HepG2 (cell line): ENCODE measurements around the gene SLC38A1. TPM values are rescaled to one million over a fixed set of nuclear protein-coding genes. Genes with fewer than 3 reads are reported as not detected.

Source experiments
- CCDC6 ChIP-seq: sonication (generic); formaldehyde crosslinking; IDR thresholded peaks from 2 replicates; pipeline ENCODE4 v1.8.1; 2022; ENCODE audit warnings: mild to moderate bottlenecking, missing genetic modification reagents, moderate library complexity
- JARID2 ChIP-seq: sonication (generic); formaldehyde crosslinking; IDR thresholded peaks from 2 replicates; pipeline ENCODE4 v1.8.1; 2023; ENCODE audit warnings: missing genetic modification reagents, inconsistent platforms; ENCODE audit not compliant: insufficient replicate concordance
- KIAA2018 ChIP-seq: sonication (generic); formaldehyde crosslinking; IDR thresholded peaks from 2 replicates; pipeline ENCODE4 v1.5.0; 2020; ENCODE audit warnings: mild to moderate bottlenecking, missing genetic modification reagents, borderline replicate concordance
- MIER3 ChIP-seq: IDR thresholded peaks from 2 replicates; pipeline ENCODE4 v1.6.1; 2016; ENCODE audit warnings: missing compliant biosample characterization, borderline replicate concordance
- NR1H2 ChIP-seq: sonication (generic); formaldehyde crosslinking; IDR thresholded peaks from 2 replicates; pipeline ENCODE4 v1.8.1; 2022; ENCODE audit warnings: low read depth, missing genetic modification reagents, borderline replicate concordance
- POGK ChIP-seq: sonication (generic); formaldehyde crosslinking; conservative IDR thresholded peaks from 2 replicates; pipeline ENCODE4 v1.8.0; 2022; ENCODE audit warnings: mild to moderate bottlenecking, moderate library complexity, missing genetic modification reagents
- SMAD3 ChIP-seq: sonication (generic); formaldehyde crosslinking; IDR thresholded peaks from 2 replicates; pipeline ENCODE4 v1.4.0; 2020; ENCODE audit warnings: missing genetic modification reagents
- WIZ ChIP-seq: sonication (generic); formaldehyde crosslinking; IDR thresholded peaks from 2 replicates; pipeline ENCODE4 v1.5.1; 2020; ENCODE audit warnings: mild to moderate bottlenecking, missing genetic modification reagents
- ZEB1 ChIP-seq: IDR thresholded peaks from 2 replicates; pipeline ENCODE4 v1.6.1; 2012; ENCODE audit warnings: mild to moderate bottlenecking, low read depth, inconsistent platforms; ENCODE audit not compliant: insufficient replicate concordance
- ZHX1 ChIP-seq: sonication (generic); formaldehyde crosslinking; IDR thresholded peaks from 2 replicates; pipeline ENCODE4 v1.8.1; 2022; ENCODE audit warnings: low read depth, mild to moderate bottlenecking, missing genetic modification reagents
- ZNF484 ChIP-seq: sonication (generic); formaldehyde crosslinking; IDR thresholded peaks from 2 replicates; pipeline ENCODE4 v1.5.1; 2020; ENCODE audit warnings: mild to moderate bottlenecking, low read depth, missing genetic modification reagents, borderline replicate concordance
- ZNF513 ChIP-seq: sonication (generic); formaldehyde crosslinking; conservative IDR thresholded peaks from 2 replicates; pipeline ENCODE4 v1.5.0; 2020; ENCODE audit warnings: missing genetic modification reagents
- ZNF761 ChIP-seq: sonication (generic); formaldehyde crosslinking; conservative IDR thresholded peaks from 2 replicates; pipeline ENCODE4 v1.4.0; 2020; ENCODE audit warnings: mild to moderate bottlenecking, missing genetic modification reagents
- polyA plus RNA-seq, 8 experiments: library from polyadenylated mRNA; depleted of rRNA in 3 of 8; stranded (reverse) in 7 of 8; unstranded in 1 of 8; fragments of >200 nt; fragmentation: Illumina TruSeq in 4 of 8; extraction: Trizol in 4 of 8; gene quantifications; 2 replicates each; pipeline versions ENCODE4 v1.2.1 to v1.2.3, GENCODE V29; 2011 to 2016; ENCODE audit warnings: low read depth in 4 of 8, missing spikeins in 1 of 8, mixed read lengths in 1 of 8; ENCODE audit not compliant: insufficient read depth in 1 of 8
- total RNA-seq, 5 experiments: library from RNA; depleted of rRNA; stranded (reverse); fragments of >200 nt; fragmentation: Illumina TruSeq; extraction: Trizol; gene quantifications; 2 replicates each; pipeline ENCODE4 v1.2.3, GENCODE V29; 2016; ENCODE audit warnings: low read depth in 1 of 5

SLC38A1 gene
- total and polyA plus RNA-seq, 2 of the 13 experiments (the other 11 are each of a cell fraction or from before 2014, with no cell fraction given): 47.0 to 50.6 TPM

- TF ChIP-seq ZNF513 (CRISPR knock-in tag): no peak
- no peak for TF ChIP-seq WIZ (CRISPR knock-in tag)
- peak; percentile 91 for TF ChIP-seq POGK
- peak; percentile 98 for TF ChIP-seq CCDC6
- no peak; the same call in 1 of the 2 replicates for TF ChIP-seq ZNF484 (CRISPR knock-in tag)
- TF ChIP-seq NR1H2 (CRISPR knock-in tag): peak; percentile 82; the same call in 1 of the 2 replicates
- peak; percentile 35 for TF ChIP-seq ZEB1
- TF ChIP-seq KIAA2018 (CRISPR knock-in tag): no peak; the same call in 1 of the 2 replicates
- no peak; the same call in 1 of the 2 replicates for TF ChIP-seq ZHX1 (CRISPR knock-in tag)
- TF ChIP-seq MIER3 (CRISPR knock-in tag): peak; percentile 39; the same call in 1 of the 2 replicates
- TF ChIP-seq ZNF761 (CRISPR knock-in tag): peak; percentile 85
- TF ChIP-seq SMAD3: no peak; the same call in none of the 2 replicates
- TF ChIP-seq JARID2 (CRISPR knock-in tag): no peak
These were observed at the start of gene SLC38A1 (continued) for GRCh38 chr12:46268583-46269428.
